Measurements from ENCODE around the gene TGFBRAP1.
A peak's percentile ranks its signal among the peaks of the same experiment; 100 is the strongest.
"Not testable (repeated sequence)": the region's sequence is repeated elsewhere in the genome, so short reads cannot be mapped to it uniquely, and the experiment has no call there.

The TGFBRAP1 gene

DNA sequence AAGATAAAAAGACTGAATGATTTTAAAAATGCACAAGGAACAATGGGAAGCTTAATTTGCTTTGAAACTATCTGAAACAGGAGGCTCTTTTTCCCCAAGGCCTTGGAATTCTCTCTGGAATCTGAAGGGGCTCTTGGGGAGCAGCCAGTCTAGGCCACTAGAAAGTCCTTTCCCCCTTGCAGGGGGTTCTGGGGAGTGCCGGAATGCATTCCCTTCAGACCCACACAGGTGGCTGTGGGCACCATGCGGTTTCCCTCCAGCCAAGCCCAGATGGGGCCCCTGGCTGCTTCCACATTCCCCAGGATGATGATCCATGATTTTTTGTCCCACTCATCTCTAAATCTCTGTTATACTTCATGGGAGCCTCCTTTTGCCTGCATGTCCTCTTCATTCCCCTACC, 77.3 kb downstream of the TGFBRAP1 start:
- H3K4me3 ChIP-seq (ENCODE audit: low read depth, low read length): no peak overlapping the region
- no peak for DNase-seq (ENCODE audit: low read depth)

DNA sequence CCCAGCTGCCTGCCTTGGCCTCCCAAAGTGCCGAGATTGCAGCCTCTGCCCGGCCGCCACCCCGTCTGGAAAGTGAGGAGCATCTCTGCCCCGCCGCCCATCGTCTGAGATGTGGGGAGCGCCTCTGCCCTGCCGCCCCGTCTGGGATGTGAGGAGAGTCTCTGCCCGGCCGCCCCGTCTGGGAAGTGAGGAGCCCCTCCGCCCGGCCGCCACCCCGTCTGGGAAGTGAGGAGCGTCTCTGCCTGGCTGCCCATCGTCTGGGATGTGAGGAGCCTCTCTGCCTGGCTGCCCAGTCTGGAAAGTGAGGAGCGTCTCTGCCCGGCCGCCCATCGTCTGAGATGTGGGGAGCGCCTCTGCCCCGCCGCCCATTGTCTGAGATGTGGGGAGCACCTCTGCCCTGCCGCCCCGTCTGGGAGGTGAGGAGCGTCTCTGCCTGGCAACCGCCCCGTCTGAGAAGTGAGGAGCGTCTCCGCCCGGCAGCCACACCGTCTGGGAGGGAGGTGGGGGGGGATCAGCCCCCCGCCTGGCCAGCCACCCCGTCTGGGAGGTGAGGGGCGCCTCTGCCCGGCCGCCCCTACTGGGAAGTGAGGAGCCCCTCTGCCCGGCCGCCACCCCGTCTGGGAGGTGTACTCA, 78.4 kb downstream of the TGFBRAP1 start:
- H3K4me3 ChIP-seq (ENCODE audit: low read depth, low read length): not testable (repeated sequence)

More for the DNA sequence above, 77.3 kb downstream of the TGFBRAP1 start:
- TF ChIP-seq, protein P1, sequence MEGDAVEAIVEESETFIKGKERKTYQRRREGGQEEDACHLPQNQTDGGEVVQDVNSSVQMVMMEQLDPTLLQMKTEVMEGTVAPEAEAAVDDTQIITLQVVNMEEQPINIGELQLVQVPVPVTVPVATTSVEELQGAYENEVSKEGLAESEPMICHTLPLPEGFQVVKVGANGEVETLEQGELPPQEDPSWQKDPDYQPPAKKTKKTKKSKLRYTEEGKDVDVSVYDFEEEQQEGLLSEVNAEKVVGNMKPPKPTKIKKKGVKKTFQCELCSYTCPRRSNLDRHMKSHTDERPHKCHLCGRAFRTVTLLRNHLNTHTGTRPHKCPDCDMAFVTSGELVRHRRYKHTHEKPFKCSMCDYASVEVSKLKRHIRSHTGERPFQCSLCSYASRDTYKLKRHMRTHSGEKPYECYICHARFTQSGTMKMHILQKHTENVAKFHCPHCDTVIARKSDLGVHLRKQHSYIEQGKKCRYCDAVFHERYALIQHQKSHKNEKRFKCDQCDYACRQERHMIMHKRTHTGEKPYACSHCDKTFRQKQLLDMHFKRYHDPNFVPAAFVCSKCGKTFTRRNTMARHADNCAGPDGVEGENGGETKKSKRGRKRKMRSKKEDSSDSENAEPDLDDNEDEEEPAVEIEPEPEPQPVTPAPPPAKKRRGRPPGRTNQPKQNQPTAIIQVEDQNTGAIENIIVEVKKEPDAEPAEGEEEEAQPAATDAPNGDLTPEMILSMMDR (IDR thresholded peaks at IDR 0.05; ENCODE audit: low read depth, low read length, missing control alignments): no peak

DNA sequence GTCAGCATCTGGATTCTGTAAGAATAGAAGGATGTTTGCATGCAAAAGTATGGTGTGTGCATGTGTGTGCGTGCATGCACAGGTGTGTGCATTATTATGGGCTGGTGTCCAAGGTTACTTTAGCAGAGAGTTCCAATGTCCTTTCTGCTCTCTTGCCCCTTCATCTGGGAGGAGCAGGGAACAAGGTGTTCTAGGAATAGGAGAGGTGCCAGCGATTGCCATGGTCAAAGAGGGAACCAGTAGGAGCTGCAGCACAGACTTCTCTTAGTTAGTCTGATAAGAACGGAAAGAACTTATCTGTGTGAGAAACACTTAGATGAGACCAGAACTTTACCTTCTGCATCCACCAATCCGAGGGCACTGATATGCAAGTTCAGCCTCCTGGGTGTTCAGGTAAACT, 79.6 kb downstream of the TGFBRAP1 start:
- TF ChIP-seq, protein P1 (IDR thresholded peaks at IDR 0.05; ENCODE audit: low read depth, low read length, missing control alignments): no peak
- no peak overlapping the region for H3K4me3 ChIP-seq (ENCODE audit: low read depth, low read length)

More for the DNA sequence above, 78.4 kb downstream of the TGFBRAP1 start:
- DNase-seq (ENCODE audit: low read depth): not testable (repeated sequence)

DNA sequence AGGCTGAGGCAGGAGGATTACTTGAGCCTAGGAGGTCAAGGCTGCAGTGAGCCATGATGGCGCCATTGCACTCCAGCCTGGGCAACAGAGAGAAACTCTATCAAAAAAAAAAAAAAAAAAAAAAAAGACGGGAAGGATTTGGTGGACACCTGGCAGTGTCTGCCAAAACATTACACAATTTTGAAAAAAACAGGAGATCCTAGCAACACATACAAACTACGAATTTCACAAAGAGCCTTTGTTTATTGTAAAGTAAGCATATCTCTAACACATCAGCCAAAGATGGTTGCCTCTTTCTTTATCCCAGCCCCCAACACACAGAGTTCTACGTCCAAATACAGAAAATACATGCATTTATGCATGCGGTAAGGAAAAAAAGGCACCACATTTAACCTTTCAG, 80.4 kb downstream of the TGFBRAP1 start:
- H3K4me3 ChIP-seq (ENCODE audit: low read depth, low read length): no peak overlapping the region
- TF ChIP-seq, protein P1 (IDR thresholded peaks at IDR 0.05; ENCODE audit: low read depth, low read length, missing control alignments): no peak
- no peak for DNase-seq (ENCODE audit: low read depth)

More for the DNA sequence above, 79.6 kb downstream of the TGFBRAP1 start:
- DNase-seq (ENCODE audit: low read depth): no peak

DNA sequence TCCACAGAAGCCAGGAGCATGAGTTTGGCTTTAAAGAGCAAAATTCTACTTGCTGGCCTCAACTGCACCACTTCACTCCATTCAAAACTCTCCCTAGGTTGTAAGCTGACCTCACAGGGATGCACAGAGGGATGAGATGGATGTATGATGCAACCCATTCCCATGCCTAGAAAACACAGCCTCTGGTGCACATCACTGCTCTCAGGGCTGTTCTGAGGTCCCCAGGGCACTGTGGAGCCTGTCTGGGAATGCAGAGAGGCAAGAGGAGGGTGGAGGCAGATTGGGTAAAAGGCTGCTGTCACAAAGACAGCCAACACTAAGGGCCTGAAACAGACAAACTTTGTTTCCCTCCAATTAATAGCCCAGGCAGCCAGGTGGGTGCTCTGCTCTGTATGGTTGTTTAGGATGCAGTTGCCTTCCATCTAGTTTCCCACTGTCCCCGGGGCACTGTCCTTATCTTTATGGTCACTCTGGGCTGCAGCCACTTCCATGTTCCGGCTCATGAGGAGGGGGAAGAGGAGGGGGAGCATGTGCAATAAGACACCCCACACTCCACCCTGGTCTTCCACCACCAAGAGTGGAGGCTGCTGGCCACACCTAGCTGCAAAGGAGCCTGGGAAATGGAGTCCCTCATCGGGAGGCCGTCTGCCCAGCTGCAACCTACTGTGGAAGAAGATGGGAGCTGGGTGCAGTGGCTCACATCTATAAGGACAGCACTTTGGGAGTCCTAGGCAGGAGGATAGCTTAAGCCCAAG, 81.0 kb downstream of the TGFBRAP1 start:
- DNase-seq (ENCODE audit: low read depth): no peak
- TF ChIP-seq, protein P1 (IDR thresholded peaks at IDR 0.05; ENCODE audit: low read depth, low read length, missing control alignments): no peak
- no peak overlapping the region for H3K4me3 ChIP-seq (ENCODE audit: low read depth, low read length)

DNA sequence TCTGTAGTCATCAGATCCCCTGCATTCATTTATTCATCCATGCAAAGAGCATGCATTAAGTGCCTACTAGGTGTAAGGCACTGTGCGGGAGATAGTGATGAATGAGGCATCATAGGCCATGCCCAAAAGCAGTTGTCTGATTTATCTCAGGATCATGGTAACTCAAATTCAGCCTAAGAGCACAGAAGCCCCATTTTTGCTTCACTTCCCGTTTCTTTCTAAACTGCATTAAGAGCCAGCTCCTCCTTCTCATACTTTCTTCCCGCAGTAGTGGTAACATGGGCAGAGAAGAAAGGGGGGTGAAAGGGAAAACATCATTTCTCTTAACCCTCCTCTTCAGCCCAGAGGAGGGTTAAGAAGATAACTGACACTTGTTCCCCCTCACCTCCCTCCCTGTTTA, 85.1 kb downstream of the TGFBRAP1 start:
- H3K4me3 ChIP-seq (ENCODE audit: low read depth, low read length): no peak overlapping the region
- no peak for DNase-seq (ENCODE audit: low read depth)
- TF ChIP-seq, protein P1 (IDR thresholded peaks at IDR 0.05; ENCODE audit: low read depth, low read length, missing control alignments): no peak

DNA sequence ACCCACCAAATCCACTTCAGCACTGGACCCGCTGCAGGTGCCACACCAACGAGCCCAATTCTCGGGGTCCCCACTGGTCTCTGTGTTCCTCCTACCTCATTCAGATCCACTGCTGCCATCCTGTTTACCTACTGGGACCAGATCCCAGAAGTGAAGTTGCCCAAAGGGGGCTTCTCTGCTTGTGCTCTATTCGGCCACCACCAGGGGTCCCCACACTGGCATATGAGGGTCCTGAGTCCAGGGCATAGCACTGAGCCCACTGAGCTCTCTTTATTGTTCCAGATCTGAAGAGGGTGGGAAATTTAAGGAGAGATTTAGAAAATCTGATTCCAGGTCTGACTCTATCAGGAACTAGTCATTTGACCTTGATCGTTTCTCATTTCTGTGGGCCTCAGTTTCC, 85.6 kb downstream of the TGFBRAP1 start:
- TF ChIP-seq, protein P1 (IDR thresholded peaks at IDR 0.05; ENCODE audit: low read depth, low read length, missing control alignments): peak; percentile 26

More for the DNA sequence above, 85.6 kb downstream of the TGFBRAP1 start:
- no peak for DNase-seq (ENCODE audit: low read depth)
- H3K4me3 ChIP-seq (ENCODE audit: low read depth, low read length): no peak overlapping the region

Data from GM12864 (cell line).